Measurements from ENCODE around the gene TLR1.
"Not testable (repeated sequence)": the region's sequence is repeated elsewhere in the genome, so short reads cannot be mapped to it uniquely, and the experiment has no call there.

TLR1 gene

GRCh38 chr4:38804654-38805295 is at the start of gene TLR1:
Gene TLR1 (minus strand): TSS chr4:38804791. CDS start chr4:38798831, 5,960 bp downstream.
- DNase-seq: peak; percentile 48 to 80

- no peak for DNase-seq
These were observed 41.4 kb upstream of the TLR1 start for GRCh38 chr4:38846015-38846414.

GRCh38 chr4:38842994-38843393 is 38.4 kb upstream of the TLR1 start:
- DNase-seq: no peak

GRCh38 chr4:38837849-38838248 is 33.3 kb upstream of the TLR1 start:
- DNase-seq: peak in 1 of 2 donors; percentile 54

GRCh38 chr4:38837334-38837733 is 32.7 kb upstream of the TLR1 start:
- no peak for DNase-seq

- no peak for DNase-seq
These were observed 30.0 kb upstream of the TLR1 start for GRCh38 chr4:38834570-38834969.

GRCh38 chr4:38832624-38833528 is 28.3 kb upstream of the TLR1 start:
- no peak for DNase-seq

- DNase-seq: no peak
These were observed 27.6 kb upstream of the TLR1 start for GRCh38 chr4:38832206-38832605.

GRCh38 chr4:38831653-38832052 is 27.1 kb upstream of the TLR1 start:
- DNase-seq: no peak

GRCh38 chr4:38829237-38829636 is 24.6 kb upstream of the TLR1 start:
- DNase-seq: no peak

- DNase-seq: no peak
These were observed 19.2 kb upstream of the TLR1 start for GRCh38 chr4:38823766-38824165.

- DNase-seq: no peak
These were observed 18.2 kb upstream of the TLR1 start for GRCh38 chr4:38822748-38823303.

GRCh38 chr4:38821739-38822138 is 17.1 kb upstream of the TLR1 start:
- DNase-seq: no peak

- DNase-seq: no peak
These were observed 15.9 kb upstream of the TLR1 start for GRCh38 chr4:38820329-38821061.

GRCh38 chr4:38819569-38819968 is 15.0 kb upstream of the TLR1 start:
- DNase-seq: no peak

GRCh38 chr4:38818441-38818976 is 13.9 kb upstream of the TLR1 start:
- no peak for DNase-seq

- DNase-seq: peak in 1 of 2 donors; percentile 43
These were observed 11.5 kb upstream of the TLR1 start for GRCh38 chr4:38815885-38816782.

GRCh38 chr4:38814386-38814785 is 9.8 kb upstream of the TLR1 start:
- no peak for DNase-seq

GRCh38 chr4:38811297-38811696 is 6.7 kb upstream of the TLR1 start:
- DNase-seq: no peak

GRCh38 chr4:38807462-38807861 is 2.9 kb upstream of the TLR1 start:
- not testable (repeated sequence) for DNase-seq

GRCh38 chr4:38806251-38806650 is 1.7 kb upstream of the TLR1 start:
- not testable (repeated sequence) for DNase-seq
